Measurements from ENCODE around the gene IL17B.

IL17B gene

DNA sequence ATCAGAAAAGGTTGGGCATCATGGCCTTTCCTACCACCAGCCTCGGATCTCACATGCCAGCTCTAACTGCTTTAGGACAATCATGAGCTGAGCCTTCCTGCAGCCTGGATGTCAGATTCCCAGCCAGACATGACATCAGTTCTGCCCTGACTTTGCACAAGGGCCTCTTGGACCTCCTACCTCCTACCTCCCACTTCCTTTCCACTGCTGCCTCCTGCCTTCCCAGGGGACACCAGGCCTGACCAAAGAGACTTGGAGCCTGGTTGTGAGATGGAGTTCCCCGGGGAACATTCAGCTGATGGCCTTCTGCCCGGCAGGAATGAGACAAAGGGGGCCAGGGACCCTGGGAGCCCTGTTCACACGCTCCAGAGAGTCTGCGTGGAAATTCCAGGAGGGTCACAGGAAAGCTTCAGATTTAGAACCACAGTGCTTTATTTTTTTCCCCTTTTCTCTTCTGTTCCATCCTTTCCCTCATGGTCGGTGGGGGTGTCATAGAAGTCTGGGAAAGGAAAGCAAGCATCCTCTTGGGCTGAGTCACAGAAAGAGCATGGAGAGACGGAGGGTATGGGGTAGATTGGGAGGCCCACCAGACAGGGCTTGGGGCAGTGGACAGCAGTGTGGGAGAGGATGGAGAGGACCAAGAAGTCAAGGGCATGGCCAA, 35.4 kb upstream of the IL17B start:
- no peak for DNase-seq

DNA sequence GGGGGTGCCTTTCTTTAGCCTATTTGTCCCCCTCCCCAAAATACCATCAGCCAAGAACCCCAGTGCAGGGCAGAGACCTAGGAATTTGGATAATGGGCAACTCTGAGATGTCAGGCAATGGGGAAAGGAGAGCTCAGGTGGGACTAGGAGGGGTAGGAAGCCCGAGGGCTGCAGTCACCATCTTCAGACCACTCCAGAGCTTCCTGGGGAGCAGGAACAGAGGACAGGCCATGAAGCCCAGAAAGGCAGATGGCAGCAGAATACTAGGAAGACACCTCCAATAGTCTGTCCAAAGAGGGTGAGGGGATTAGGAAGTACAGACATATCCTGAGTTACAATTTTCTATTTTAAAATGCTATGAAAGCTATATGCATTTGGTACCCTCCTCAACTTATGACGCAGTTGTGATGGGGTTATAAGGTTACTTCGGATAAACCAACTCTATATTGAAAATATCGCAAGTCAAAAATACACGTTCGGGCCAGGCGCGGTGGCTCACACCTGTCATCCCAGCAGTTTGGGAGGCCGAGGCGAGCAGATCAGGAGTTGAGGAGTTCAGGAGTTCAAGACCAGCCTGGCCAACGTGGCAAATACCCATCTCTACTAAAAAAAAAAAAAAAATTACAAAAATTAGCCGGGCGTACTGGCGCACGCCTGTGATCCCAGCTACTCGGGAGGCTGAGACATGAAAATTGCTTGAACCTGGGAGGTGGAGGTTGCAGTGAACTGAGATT, 34.6 kb upstream of the IL17B start:
- no peak for DNase-seq

DNA sequence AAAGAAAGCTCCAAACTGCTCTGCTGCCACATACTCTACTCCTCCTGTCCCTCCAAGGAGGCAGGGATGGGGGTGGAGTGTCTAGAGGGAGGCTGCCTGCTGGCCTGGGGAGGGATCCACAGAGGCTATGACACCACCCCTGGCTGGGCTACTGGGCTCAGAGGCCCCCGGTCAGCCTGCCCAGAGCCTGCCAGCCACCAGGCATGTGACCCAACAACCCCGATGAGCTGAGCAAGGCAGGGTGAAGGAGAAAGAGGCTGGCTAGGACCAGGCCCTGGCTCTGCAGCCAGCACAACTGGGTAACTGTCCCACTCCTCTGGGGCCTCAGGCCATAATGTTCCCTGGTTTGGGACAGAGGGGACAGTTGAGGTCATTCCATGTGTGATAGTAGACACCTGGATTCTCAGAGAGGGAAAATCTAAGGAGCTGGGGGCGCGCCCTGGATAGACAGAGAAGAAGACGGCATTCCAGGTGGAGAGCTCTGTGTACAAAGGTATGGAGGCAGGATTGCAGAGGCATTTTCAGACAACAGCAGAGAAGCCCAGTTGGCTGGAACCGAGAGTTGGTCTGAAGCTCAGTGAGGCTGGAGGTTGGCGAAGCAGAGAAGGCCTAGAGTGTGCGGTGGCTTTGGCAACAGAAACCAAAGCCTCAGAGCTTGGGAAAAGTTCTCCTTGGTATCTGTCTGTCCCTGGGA, 33.8 kb upstream of the IL17B start:
- DNase-seq, result no peak

DNA sequence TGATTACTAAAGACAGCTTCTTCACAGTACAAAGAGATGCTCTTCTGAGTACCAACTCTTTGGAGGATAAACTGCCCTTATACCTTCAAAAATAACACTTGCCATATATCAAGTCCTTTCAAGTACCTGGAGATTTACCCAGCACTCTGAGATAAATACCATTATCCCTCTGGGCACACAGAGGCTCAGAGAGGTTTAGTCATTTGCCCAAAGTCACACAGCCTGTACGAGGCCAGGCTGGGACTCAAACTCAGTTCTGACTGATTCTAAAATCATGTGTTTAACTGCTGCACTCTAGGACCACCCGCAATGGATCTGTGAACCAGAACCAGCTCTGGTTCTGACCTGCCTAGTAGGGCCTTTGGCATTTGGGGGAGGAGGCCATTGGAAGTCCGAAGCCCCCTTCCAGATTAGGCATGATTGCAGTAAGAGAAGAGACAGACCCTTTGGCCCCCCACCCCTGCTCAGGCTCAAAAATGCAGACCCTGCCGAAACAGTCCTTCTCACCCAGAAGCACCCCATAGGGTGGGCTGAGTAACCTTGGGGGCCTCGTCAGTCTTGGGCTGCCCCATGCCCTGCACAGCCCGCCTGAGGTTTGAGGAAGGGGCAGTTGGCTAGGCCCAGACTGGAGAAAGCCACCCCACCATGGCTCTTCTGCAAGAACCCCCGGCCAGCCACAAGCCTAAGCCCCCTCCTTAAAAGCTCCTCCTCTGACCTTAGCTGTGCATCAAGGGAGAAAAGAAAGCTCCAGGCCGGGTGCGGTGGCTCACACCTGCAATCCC, 32.8 kb upstream of the IL17B start:
- no peak for DNase-seq

DNA sequence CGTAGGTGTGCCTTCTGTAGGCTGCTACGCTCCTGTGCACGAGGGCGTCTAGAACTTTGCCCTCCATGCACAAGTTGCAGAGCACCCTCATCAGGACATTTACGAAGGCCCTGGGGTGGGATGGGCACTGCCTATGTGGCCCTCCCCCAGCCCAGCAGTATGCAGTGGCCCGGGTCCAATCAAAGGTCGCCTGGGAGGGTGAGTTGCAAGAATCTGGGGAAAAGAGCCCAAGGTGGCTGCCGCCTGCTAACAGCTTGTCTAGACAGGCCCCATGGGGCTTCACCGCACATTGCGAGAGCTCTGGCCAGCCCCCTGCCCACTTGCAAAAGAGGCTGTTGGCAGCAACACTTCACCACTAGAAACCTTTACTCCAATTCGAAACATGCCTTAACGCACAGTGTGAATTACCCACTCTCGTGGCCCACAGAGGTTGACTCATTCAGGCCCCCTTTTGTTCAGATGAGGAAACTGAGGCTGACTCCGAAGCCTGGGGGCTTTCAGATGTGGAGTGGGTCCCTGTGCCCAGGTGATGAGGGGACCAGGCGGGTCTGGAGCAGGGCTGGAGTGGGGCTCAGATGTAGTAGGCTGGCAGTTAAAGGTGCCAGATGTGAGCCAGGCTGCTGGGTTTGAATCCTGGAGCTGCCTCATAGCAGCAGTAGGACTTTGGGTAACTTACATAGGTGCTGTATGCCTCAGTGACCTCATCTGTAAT, 31.8 kb upstream of the IL17B start:
- DNase-seq, result no peak

DNA sequence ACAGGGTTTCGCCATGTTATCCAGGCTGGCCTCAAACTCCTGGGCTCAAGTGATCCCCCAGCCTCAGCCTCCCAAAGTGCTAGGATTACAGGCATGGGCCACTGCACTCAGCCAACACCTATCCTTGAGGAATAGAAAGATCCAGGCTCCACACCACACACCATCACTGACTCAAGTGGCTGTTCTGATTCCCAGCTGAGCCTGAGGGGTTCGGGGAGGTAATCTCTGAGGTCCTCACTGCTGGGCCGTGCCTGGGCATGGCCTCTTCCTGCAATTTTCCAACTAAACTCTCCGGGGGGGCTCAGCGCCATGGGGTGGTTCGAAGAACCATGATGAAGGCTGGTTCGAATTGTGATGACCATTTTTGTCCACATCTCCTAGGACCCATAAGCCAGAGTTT, 31.0 kb upstream of the IL17B start:
- no peak for DNase-seq

DNA sequence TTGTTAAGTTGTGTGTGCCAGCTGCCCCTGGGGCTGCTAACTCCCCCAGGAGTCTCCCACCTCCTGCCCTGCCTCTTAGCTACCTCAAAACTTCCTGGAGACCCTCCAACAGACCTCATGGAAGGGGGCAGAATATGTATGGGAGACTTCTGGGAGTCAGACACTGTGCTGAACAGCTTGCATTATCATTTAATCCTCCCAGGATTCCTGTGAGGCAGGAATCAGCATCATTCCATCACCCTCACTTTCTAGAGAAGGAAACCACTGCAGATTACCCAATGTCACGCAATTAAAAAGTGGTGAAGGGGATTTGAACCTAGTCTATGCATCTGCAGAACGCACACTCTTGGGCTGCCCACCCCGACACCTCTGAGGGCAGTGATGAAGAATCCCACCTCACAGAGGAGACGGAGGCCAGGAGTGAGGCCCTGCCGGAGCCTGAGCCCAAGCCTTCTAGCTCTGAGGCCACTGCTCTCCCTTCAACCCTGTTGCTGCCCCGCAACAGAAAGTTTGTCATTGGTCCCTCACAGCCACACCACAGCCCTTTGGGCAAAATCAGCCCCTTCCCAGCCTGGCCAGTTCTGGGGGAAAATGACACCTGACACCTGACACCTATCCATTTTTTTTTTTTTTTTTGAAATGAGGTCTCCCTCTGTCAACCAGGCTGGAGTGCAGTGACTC, 30.3 kb upstream of the IL17B start:
- DNase-seq, result no peak

DNA sequence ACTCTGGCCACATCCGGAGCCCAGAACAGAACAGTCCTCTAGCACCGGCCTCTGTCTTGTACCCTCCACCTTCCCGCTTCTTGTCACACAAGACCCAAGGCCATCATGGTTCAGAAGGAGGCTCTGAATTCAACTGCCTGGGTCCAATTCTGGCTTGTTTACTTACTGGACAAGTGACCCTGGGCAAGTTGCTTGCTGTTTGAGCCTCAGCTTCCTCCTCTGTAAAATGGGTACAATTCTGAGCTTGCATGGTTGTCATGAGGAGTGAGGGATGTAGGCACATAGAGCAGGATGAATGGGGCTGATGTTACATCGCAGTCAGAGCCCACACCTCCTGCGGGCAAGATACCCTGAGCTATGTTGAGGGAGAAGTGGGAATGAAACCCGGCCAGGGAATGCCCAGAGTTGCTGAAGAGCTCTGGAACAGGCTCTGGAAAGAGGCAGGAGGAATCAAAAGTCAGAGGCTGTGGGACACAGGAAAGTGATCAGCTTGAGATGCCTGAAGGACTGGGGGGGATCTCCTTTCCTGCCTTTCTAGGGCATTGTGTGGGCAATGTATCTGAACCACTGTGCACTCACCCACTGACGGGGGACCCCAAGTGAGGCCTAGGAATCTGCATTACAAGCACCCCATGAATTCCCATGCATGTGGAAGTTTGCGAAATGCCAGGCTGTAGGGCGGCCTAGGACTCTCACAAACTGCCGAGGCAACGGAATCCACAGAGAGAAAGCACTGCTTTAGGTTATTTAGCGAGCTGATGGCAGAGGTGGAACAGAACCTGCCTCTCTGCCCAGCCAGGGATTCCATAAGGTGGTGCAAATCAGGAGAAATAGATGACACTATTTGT, 29.4 kb upstream of the IL17B start:
- no peak for DNase-seq

DNA sequence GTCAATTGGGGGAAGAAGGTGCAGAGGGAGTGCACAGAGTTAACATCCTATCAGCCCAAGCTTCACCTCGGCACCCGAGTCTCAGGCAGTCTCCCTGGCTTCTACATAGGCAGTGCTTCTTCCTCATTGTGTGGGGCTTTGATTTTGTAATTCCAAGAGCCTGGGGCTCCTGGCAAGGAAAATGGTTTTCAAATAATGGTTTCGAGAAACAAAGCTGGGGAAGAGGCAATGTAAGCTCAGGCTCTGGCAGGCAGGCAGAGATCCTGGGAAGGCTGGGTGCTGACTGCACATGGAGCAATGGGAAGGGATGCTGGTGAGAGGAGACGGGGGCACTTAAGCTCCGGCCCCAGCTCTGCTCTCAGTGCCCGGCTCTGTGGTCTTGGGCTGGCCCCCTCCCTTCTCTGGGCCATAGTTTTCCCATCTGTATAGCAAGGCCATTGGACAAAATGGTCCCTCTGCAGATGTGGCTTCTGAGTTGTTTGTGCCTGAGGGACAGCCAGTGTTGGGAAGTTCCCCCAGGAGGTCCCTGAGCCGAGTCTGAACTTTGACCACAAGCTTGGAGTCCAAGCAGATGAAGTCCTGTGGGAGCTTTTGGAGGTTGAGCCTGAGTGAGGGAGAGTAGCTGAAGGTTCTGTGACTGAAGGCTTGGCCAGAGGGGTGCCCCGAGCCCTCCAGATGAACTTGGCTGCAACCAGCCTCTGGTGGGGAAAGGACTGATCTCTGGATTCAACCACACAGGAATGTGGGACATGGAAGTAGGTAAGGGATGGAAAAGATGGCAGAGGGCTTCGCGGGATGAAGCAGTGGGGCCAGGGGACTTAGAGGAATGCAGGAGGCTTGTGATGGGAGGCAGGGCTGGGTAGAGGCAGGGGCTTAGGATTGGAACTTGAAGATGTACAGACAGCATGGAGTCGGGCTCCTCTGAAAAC, 28.5 kb upstream of the IL17B start:
- no peak for DNase-seq

DNA sequence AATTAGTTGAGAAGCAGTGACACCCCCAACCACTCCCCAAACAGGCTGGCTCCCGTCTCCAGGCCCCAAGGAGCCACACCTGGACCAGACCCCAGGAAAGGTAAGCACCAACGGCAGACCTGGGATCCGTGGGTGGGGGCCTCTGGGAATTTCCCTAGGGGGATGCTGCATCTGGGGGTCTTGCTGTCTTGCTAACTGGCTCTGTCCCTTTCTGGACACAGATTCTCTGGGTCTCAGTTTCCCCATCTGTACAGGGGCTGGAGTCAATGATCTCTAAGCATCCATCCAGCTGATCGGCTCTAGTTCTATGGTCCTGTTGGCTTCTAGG, 27.9 kb upstream of the IL17B start:
- no peak for DNase-seq

DNA sequence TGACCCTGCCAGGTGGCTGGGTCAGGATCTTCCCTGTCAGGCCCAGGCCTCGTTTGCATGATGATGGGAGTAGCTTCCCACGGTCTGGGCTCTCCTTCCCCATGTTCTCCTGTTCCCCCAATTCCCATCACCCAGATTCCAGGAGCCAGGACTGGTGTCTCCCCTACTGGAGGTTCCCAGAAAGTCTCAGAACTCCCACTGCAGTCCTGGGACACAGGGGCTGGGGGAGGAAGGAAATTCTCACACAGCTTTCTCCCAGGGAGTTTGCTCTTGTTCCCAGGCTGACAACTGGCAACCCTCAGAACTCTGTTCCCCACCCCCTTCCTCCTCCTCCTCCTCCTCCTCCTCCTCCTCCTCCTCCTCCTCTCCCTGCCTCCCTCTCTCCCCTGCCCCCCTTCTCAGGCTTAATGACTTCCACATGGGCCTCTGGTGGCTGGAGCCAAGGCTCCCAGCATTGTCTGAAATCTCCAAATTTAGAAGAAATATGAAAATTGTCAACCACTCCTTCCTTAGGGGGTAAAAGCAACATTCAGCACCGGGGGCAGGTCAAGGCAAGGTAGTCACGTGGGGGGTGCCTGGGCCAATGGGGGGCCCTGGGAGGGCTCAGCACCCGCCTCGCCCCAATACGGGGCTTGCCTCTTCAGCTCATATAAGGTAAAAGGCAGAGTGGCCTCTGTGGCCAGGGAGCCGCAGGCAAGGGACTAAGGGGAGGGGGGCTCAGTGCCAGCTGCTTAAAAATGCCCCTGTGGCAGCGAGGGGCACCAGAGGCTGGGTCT, 27.3 kb upstream of the IL17B start:
- no peak for DNase-seq

DNA sequence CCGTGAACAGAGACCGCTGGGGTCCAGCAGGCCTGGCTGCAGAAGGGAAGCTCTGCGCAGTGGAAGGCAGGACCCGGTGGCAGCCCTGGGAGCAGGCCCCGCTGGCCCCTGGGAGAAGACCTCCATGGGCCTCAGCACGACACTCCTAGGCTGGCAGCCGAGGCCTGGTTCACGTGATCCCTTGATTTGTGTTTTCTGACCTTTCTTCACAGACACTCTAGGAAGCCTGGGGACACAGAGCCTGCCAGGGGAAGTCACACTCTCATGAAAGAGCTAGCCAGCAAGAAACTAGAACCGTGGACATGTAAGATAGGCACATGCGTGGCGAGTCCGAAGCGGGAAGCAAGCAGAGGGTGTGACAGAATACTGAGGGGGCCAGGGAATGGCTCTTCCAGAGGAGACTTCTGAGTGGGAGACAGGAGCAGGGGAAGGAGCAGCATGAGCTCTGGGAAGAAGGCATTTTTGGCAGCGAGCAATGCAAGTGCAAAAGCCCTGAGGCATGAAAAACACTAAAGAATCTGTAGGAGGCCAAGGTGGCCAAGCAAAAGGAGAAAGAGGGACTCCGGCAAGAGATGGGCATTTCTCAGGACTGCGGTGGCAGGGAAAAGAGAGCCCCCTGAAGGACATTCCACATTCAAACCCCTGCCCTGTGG, 26.6 kb upstream of the IL17B start:
- DNase-seq, result no peak

DNA sequence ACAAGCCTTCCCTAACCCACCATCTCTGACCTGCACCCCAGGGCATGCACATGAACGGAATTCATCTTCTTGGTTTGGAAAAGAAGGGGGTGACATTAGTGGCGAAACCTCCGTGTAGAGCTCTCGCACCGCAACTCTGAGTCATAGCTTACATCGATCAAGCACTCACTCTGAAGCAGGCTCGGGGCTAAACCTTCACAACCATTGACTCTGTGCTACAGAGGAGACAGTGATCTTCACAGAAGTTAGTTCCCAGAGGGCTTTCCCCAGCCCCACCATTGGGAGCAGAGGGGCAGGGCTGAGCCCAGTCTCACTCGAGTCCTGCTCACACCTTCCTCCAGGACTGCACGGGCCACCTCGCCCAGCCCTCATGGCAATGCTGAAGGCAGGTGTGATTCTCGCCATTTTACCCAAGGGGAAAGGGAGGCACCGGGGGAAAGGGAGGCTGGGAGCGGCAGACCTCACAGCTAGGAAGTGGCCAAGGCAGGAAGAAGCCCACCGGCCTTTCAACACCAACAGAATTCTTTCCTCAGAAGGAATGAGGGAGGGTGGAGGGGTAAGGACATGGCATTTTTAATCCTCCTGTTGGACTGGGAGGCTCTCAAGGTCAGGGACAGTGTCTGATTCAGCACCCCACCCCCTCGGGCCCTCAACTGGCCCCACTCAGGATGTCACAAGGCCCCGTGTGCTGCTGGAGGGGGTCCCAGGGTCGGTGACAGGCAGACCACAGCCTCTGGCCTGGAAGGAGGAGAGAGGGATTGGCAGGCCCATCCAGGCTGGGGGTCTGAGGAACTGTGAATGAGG, 25.9 kb upstream of the IL17B start:
- DNase-seq, result no peak

DNA sequence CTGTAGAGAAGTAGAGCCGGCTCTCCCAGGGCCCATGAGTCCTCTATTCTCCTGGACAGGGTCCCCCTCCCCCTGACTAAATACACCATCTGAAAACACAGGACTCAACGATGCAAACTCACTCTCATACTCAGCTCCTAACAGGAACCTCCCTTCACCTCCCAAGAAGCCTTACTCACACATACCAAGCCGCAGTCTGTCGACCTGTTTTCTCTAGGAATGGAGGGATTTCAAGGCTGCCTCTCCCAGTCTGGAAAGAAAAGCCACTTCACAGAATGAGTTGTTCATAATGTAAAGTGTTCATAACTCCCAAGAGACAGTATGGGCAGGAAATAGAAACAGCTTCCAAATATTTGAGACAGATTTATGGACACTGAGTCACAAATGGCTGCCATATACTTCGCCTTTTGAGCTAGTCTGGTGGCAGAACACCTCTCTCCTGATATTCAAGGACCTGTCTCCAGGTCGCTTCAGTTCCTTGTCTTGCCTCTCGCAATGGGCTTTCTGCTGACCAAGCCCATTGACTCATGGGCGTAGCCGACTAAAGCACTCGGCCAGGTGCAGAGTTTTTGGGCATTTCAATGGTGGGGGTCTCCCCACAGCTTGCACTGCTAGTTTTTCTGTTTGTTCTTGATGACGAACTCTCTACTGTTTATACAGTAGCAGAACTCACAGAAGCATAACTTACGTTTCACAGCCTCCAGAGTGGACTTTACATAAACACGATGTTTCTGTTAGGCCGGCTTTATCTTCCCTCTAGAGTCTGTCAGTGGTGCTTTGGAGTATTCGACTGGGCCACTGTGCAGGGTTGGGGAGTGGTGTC, 25.0 kb upstream of the IL17B start:
- DNase-seq, result no peak

DNA sequence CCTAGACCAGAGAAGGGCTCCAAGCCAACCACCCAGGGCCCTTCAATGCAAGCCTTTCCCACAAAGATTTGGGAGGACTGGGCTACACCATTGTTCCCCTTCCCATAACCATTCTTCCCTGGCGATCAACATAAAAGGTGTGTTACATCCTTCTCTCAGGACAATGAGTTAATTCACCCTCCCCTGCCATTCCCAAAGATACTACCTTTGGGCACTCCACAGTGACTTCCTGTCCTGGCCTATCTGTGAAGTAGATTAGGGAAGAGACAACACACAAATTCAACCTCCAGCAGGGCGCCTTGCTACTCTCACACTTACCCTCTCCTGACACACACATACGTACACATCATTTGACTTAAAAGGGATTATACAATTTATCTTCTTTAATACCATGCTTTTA, 23.2 kb upstream of the IL17B start:
- DNase-seq, result no peak

DNA sequence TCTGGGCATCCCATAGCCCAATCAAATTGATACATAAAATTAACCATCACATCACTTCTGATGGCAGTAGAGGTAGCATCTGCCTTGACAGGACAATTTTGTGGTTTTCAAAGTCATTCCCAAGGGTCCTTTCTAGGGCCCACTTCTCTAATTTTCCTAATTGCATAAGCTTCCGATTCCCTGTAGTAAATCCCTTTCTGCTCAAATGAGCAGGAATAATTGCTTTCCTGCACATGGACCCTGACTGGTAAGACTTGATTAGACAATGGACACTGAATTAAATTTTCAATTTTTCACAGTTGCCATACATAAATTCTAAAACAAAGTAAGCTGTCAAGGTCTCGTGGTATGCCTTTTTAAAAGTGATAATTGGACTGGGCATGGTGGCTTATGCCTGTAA, 22.0 kb upstream of the IL17B start:
- no peak for DNase-seq

DNA sequence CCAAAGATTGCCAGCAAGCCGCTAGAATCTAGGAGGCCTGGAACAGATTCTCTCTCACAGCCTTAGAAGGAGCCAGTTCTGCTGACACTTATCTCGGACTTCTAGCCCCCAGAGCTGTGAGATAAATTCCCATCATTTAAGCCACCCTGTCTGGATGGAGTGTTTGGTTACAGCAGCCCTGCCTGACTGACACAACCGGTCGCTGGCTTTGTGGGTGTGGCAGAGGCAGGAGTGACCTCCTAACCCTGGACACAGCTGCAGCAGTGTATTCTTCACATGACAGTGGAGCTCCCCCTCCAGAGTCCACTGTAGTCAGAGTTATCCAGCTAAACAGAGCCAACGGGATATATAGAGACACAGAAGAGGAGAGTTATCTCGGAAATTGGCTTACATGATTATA, 21.2 kb upstream of the IL17B start:
- no peak for DNase-seq

All from hematopoietic multipotent progenitor cell treated with erythropoietin and hydrocortisone succinate and interleukin-3 and kit ligand, for 4 days (in vitro differentiated cells).